ENCODE data around the gene SLC39A7. TPM values are rescaled to one million over a fixed set of nuclear protein-coding genes. Genes with fewer than 3 reads are reported as not detected.

SLC39A7 gene
- polyA plus RNA-seq, 1 donor (not counting 4 experiments of a cell fraction or from before 2014, with no cell fraction given) = 54.0 TPM

DNA sequence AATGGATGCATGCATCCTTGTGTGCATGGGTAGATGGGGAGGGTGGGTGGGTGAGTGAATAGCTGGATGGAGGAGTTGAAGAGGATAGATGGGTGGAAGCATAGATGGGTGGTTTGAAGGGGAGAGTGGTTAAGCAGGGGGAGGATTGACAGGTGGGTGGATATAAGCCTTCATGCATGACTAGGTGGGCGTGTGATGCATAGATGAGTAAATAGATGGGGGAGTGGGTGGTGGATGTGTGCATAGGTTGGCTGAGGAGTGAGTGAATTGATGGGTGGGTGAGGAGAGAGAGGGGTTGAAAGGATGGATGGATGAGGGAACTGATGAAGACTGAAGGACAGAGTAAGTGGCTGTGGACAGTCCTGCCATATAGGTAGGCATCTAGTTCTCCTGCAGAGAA lies 12.9 kb upstream of the SLC39A7 start:
- Histone ChIP-seq H3K4me3 (ENCODE audit: control insufficient read depth in 2 of 3, extremely low read depth in 1 of 3, insufficient read depth in 2 of 3, low read depth in 1 of 3, low read length in 3 of 3) (no peak overlapping the region), H3K27me3 (ENCODE audit: control insufficient read depth, extremely low read depth, insufficient read depth, low read length) (peaks cover 28% of the 10 kb centered on the region), H3K9me3 (ENCODE audit: control insufficient read depth, low read depth, low read length) (no peaks in the 10 kb centered on the region), H3K79me2 (ENCODE audit: control insufficient read depth, insufficient read depth, low read length) (no peaks in the 10 kb centered on the region), H4K20me1 (ENCODE audit: control insufficient read depth, extremely low read depth, insufficient read depth, low read length) (no peaks in the 10 kb centered on the region), H3K4me1 (ENCODE audit: control insufficient read depth, extremely low read depth, insufficient read depth, low read length) (no peaks in the 10 kb centered on the region), H2AFZ (ENCODE audit: control insufficient read depth, low read length) (no peak overlapping the region), H3K4me2 (ENCODE audit: control insufficient read depth, extremely low read depth, insufficient read depth, low read depth, low read length) (no peak overlapping the region), H3K9ac (ENCODE audit: control insufficient read depth, extremely low read depth, insufficient read depth, low read length) (no peak overlapping the region), H3K9me1 (ENCODE audit: control insufficient read depth, extremely low read depth, insufficient read depth, low read length) (no peaks in the 10 kb centered on the region), H3K27ac (ENCODE audit: control insufficient read depth, insufficient read depth, low read length) (no peak overlapping the region), H3K36me3 (ENCODE audit: control insufficient read depth in 2 of 2, extremely low read depth in 1 of 2, insufficient read depth in 2 of 2, low read length in 2 of 2) (no peaks in the 10 kb centered on the region)
- FAIRE-seq (no peak), DNase-seq (ENCODE audit: low read depth, low spot score) (no peak)
- TF ChIP-seq CTCF (optimal IDR thresholded peaks at IDR 0.05 in 1 of 3, IDR thresholded peaks at IDR 0.05 in 1 of 3, conservative IDR thresholded peaks at IDR 0.05 in 1 of 3; ENCODE audit: extremely low read depth in 1 of 3, insufficient read depth in 2 of 3, low read length in 3 of 3) (no peak), EZH2 (IDR thresholded peaks at IDR 0.05; ENCODE audit: low read length) (no peak)
- dilution Hi-C loops (cut with MboI; ENCODE audit: extremely low pct_ligation_motif_present, low sequenced_read_pairs) = no loop called here

GRCh38 chr6:33189164-33189563 lies 11.5 kb upstream of the SLC39A7 start:
- Histone ChIP-seq H2AFZ (ENCODE audit: control insufficient read depth, low read length) (no peak overlapping the region), H3K9ac (ENCODE audit: control insufficient read depth, extremely low read depth, insufficient read depth, low read length) (no peak overlapping the region), H3K4me3 (ENCODE audit: control insufficient read depth in 2 of 3, extremely low read depth in 1 of 3, insufficient read depth in 2 of 3, low read depth in 1 of 3, low read length in 3 of 3) (no peak overlapping the region), H3K27ac (ENCODE audit: control insufficient read depth, insufficient read depth, low read length) (no peak overlapping the region), H4K20me1 (ENCODE audit: control insufficient read depth, extremely low read depth, insufficient read depth, low read length) (no peaks in the 10 kb centered on the region), H3K4me1 (ENCODE audit: control insufficient read depth, extremely low read depth, insufficient read depth, low read length) (no peaks in the 10 kb centered on the region), H3K36me3 (ENCODE audit: control insufficient read depth in 2 of 2, extremely low read depth in 1 of 2, insufficient read depth in 2 of 2, low read length in 2 of 2) (no peaks in the 10 kb centered on the region), H3K4me2 (ENCODE audit: control insufficient read depth, extremely low read depth, insufficient read depth, low read depth, low read length) (no peak overlapping the region), H3K9me1 (ENCODE audit: control insufficient read depth, extremely low read depth, insufficient read depth, low read length) (no peaks in the 10 kb centered on the region), H3K27me3 (ENCODE audit: control insufficient read depth, extremely low read depth, insufficient read depth, low read length) (peaks cover 31% of the 10 kb centered on the region), H3K9me3 (ENCODE audit: control insufficient read depth, low read depth, low read length) (no peaks in the 10 kb centered on the region), H3K79me2 (ENCODE audit: control insufficient read depth, insufficient read depth, low read length) (no peaks in the 10 kb centered on the region)
- dilution Hi-C loops (cut with MboI; ENCODE audit: extremely low pct_ligation_motif_present, low sequenced_read_pairs) = no loop called here
- no peak for DNase-seq (ENCODE audit: low read depth, low spot score)
- TF ChIP-seq EZH2 (IDR thresholded peaks at IDR 0.05; ENCODE audit: low read length) (no peak), CTCF (optimal IDR thresholded peaks at IDR 0.05 in 1 of 3, IDR thresholded peaks at IDR 0.05 in 1 of 3, conservative IDR thresholded peaks at IDR 0.05 in 1 of 3; ENCODE audit: extremely low read depth in 1 of 3, insufficient read depth in 2 of 3, low read length in 3 of 3) (no peak)
- FAIRE-seq = no peak
